Measurements from ENCODE around the gene IER3. TPM values are rescaled to one million over a fixed set of nuclear protein-coding genes. Genes with fewer than 3 reads are reported as not detected.

The IER3 gene
- total and polyA plus RNA-seq, 2 of the 13 experiments (the other 11 are each of a cell fraction or from before 2014, with no cell fraction given): 51.1 to 131 TPM

DNA sequence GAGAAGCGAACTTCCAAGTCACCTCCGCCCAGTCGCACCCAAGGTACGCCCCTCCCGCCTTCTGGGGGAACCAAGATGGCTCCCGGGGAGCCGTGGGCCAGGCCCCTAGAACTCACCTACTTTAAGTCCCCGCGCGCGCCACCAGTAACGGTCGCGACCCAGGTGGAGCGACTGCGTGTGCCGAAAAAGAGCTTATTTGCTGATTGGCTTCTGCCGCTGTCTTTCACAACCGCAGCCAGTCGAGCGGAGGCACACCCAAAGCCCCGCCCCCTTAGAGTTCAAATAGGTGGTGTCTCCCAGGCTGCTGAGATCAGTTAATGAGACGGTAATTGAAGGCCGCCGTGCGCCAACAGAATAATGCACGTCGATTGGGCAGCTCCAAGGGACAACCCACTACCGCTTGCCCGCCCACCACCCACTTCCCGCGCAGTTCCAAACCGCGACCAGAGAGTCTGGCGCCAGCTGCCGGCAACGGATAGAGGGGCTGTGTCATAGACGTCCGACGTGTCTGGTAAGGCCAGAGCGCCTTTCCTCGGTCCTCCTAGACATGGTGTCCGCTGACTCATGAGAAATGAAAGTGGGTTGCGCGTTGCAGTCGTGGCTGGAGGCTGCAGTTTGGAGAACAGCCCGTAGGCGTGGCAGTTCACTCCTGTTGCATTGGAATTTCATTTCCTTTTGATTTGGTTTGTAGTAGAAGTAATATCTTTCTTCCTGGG, 27.1 kb downstream of the IER3 start, which contains the start of gene MDC1 (continued):
- TF ChIP-seq ZMYM2 (CRISPR knock-in tag; IDR thresholded peaks at IDR 0.05): peak; percentile 95
- no peak; the same call in 1 of the 2 replicates for TF ChIP-seq ZNF460 (CRISPR knock-in tag; IDR thresholded peaks at IDR 0.05; ENCODE audit: borderline replicate concordance)
- TF ChIP-seq TGIF2 (CRISPR knock-in tag; IDR thresholded peaks at IDR 0.05): peak; percentile 98
- TF ChIP-seq ZNF839 (CRISPR knock-in tag; IDR thresholded peaks at IDR 0.05; ENCODE audit: borderline replicate concordance): 0 out of 2 replicates have a peak, but pooled peaks have one; percentile 75
- peak; percentile 69 for TF ChIP-seq GFI1 (CRISPR knock-in tag; IDR thresholded peaks at IDR 0.05; ENCODE audit: borderline replicate concordance)
- TF ChIP-seq CC2D1A (CRISPR knock-in tag; IDR thresholded peaks at IDR 0.05): 0 out of 2 replicates have a peak, but pooled peaks have one; percentile 78
- TF ChIP-seq NR1H2 (CRISPR knock-in tag; IDR thresholded peaks at IDR 0.05; ENCODE audit: borderline replicate concordance, low read depth): no peak; the same call in 1 of the 2 replicates
- TF ChIP-seq, protein P1, sequence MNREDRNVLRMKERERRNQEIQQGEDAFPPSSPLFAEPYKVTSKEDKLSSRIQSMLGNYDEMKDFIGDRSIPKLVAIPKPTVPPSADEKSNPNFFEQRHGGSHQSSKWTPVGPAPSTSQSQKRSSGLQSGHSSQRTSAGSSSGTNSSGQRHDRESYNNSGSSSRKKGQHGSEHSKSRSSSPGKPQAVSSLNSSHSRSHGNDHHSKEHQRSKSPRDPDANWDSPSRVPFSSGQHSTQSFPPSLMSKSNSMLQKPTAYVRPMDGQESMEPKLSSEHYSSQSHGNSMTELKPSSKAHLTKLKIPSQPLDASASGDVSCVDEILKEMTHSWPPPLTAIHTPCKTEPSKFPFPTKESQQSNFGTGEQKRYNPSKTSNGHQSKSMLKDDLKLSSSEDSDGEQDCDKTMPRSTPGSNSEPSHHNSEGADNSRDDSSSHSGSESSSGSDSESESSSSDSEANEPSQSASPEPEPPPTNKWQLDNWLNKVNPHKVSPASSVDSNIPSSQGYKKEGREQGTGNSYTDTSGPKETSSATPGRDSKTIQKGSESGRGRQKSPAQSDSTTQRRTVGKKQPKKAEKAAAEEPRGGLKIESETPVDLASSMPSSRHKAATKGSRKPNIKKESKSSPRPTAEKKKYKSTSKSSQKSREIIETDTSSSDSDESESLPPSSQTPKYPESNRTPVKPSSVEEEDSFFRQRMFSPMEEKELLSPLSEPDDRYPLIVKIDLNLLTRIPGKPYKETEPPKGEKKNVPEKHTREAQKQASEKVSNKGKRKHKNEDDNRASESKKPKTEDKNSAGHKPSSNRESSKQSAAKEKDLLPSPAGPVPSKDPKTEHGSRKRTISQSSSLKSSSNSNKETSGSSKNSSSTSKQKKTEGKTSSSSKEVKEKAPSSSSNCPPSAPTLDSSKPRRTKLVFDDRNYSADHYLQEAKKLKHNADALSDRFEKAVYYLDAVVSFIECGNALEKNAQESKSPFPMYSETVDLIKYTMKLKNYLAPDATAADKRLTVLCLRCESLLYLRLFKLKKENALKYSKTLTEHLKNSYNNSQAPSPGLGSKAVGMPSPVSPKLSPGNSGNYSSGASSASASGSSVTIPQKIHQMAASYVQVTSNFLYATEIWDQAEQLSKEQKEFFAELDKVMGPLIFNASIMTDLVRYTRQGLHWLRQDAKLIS (CRISPR knock-in tag; IDR thresholded peaks at IDR 0.05): peak; percentile 59; the same call in 1 of the 2 replicates
- TF ChIP-seq SNRNP70 (IDR thresholded peaks at IDR 0.05; ENCODE audit: low read depth, low read length): no peak
- TF ChIP-seq MYNN (CRISPR knock-in tag; IDR thresholded peaks at IDR 0.05; ENCODE audit: low read depth): no peak; the same call in none of the 2 replicates
- peak; percentile 35; the same call in 1 of the 2 replicates for TF ChIP-seq ZNF253 (CRISPR knock-in tag; IDR thresholded peaks at IDR 0.05; ENCODE audit: borderline replicate concordance)
- TF ChIP-seq NCOA5 (CRISPR knock-in tag; IDR thresholded peaks at IDR 0.05): no peak
- TF ChIP-seq, protein P2, sequence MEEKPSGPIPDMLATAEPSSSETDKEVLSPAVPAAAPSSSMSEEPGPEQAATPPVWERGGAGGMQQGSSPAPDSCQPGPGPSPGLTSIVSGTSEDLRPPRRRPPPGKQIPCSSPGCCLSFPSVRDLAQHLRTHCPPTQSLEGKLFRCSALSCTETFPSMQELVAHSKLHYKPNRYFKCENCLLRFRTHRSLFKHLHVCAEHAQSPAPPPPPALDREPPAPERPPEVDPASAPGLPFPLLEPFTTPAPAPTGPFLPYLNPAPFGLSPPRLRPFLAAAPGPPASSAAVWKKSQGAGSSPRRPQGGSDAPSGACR (CRISPR knock-in tag; IDR thresholded peaks at IDR 0.05): peak; percentile 89
- TF ChIP-seq ERF (CRISPR knock-in tag; IDR thresholded peaks at IDR 0.05): peak; percentile 95
- TF ChIP-seq ZNF432 (CRISPR knock-in tag; IDR thresholded peaks at IDR 0.05; ENCODE audit: borderline replicate concordance): no peak
- no peak for TF ChIP-seq ZNF17 (CRISPR knock-in tag; IDR thresholded peaks at IDR 0.05)
- TF ChIP-seq STAT5B (CRISPR knock-in tag; IDR thresholded peaks at IDR 0.05): peak; percentile 93
- peak; percentile 94 for TF ChIP-seq TEAD3 (CRISPR knock-in tag; optimal IDR thresholded peaks at IDR 0.05; ENCODE audit: borderline replicate concordance)
- TF ChIP-seq, protein P3, sequence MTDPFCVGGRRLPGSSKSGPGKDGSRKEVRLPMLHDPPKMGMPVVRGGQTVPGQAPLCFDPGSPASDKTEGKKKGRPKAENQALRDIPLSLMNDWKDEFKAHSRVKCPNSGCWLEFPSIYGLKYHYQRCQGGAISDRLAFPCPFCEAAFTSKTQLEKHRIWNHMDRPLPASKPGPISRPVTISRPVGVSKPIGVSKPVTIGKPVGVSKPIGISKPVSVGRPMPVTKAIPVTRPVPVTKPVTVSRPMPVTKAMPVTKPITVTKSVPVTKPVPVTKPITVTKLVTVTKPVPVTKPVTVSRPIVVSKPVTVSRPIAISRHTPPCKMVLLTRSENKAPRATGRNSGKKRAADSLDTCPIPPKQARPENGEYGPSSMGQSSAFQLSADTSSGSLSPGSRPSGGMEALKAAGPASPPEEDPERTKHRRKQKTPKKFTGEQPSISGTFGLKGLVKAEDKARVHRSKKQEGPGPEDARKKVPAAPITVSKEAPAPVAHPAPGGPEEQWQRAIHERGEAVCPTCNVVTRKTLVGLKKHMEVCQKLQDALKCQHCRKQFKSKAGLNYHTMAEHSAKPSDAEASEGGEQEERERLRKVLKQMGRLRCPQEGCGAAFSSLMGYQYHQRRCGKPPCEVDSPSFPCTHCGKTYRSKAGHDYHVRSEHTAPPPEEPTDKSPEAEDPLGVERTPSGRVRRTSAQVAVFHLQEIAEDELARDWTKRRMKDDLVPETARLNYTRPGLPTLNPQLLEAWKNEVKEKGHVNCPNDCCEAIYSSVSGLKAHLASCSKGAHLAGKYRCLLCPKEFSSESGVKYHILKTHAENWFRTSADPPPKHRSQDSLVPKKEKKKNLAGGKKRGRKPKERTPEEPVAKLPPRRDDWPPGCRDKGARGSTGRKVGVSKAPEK (CRISPR knock-in tag; IDR thresholded peaks at IDR 0.05; ENCODE audit: borderline replicate concordance): no peak
- TF ChIP-seq MYC (CRISPR knock-in tag; IDR thresholded peaks at IDR 0.05; ENCODE audit: borderline replicate concordance): peak; percentile 93
- TF ChIP-seq ZFP36L2 (CRISPR knock-in tag; IDR thresholded peaks at IDR 0.05): 0 out of 2 replicates have a peak, but pooled peaks have one; percentile 29
- peak; percentile 83; the same call in 1 of the 2 replicates for TF ChIP-seq AHR (CRISPR knock-in tag; IDR thresholded peaks at IDR 0.05)
- peak; percentile 78; the same call in 1 of the 2 replicates for TF ChIP-seq KLF6 (CRISPR knock-in tag; IDR thresholded peaks at IDR 0.05)
